Esophagus (tissue), 2 donors: ENCODE measurements around the gene NTSR1. TPM values are rescaled to one million over a fixed set of nuclear protein-coding genes. Genes with fewer than 3 reads are reported as not detected.

ENCODE experiments used
- H3K27ac ChIP-seq, 2 donors: one replicate each; pipeline ENCODE4 v1.5.1; 2013; ENCODE audit warnings: low read depth in 2 of 2, mild to moderate bottlenecking in 2 of 2, inconsistent platforms in 1 of 2, low read length in 1 of 2, moderate library complexity in 1 of 2
- H3K27me3 ChIP-seq, 2 donors: one replicate each; pipeline ENCODE4 v1.6.1; 2013; ENCODE audit warnings: low read length in 2 of 2, control low read depth in 1 of 2, mild to moderate bottlenecking in 1 of 2; ENCODE audit not compliant: insufficient read depth in 2 of 2, control insufficient read depth in 1 of 2
- H3K36me3 ChIP-seq, 2 donors: one replicate each; pipeline ENCODE4 v1.6.1; 2013; ENCODE audit warnings: low read length in 1 of 2; ENCODE audit not compliant: control insufficient read depth in 2 of 2, insufficient read depth in 2 of 2
- H3K4me1 ChIP-seq, 2 donors: one replicate each; pipeline ENCODE4 v1.6.1; 2013; ENCODE audit warnings: low read length in 1 of 2; ENCODE audit not compliant: control insufficient read depth in 2 of 2, insufficient read depth in 2 of 2
- H3K4me3 ChIP-seq, 2 donors: one replicate each; pipeline ENCODE4 v1.5.1; 2013; ENCODE audit warnings: low read length in 2 of 2, mild to moderate bottlenecking in 2 of 2, low read depth in 1 of 2, moderate library complexity in 1 of 2
- H3K9me3 ChIP-seq, 2 donors: one replicate each; pipeline ENCODE4 v1.6.1; 2013; ENCODE audit warnings: mild to moderate bottlenecking in 2 of 2, low read depth in 1 of 2, low read length in 1 of 2, moderate library complexity in 1 of 2; ENCODE audit not compliant: control insufficient read depth in 2 of 2, insufficient read depth in 1 of 2
- WGBS, 2 donors: extraction: QIAGEN DNeasy Blood & Tissue Kit; methylation state at CpG; one replicate each; pipeline ENCODE4 v1.1.7; 2013; 5-methylcytosine and 5-hydroxymethylcytosine counted together
- polyA plus RNA-seq, 2 donors: library from polyadenylated mRNA; stranded (reverse); fragments of 200-250 nt; gene quantifications; one replicate each; pipeline ENCODE4 v1.2.3, GENCODE V29; 2013
- donor health status: healthy with polysubstance abuse.
- donor health status: Bipolar disorder and iron deficiency.

NTSR1 gene
- under 1 TPM; 0.02 TPM for polyA plus RNA-seq

- Histone ChIP-seq H3K9me3 (peaks cover 0 to 1% of the 10 kb centered on the region in 2 donors), H3K4me3 (no peak within 1 kb of the TSS), H3K36me3 (no peaks in the 10 kb centered on the region), H3K27ac (no peak within 1 kb of the TSS), H3K4me1 (peaks cover 0 to 11% of the 10 kb centered on the region in 2 donors), H3K27me3 (peaks cover 3% of the 10 kb centered on the region in 2 donors)
- WGBS, 2 donors: 10 to 13% methylated on average over 72 to 124 of the region's 124 CpGs
Measured at GRCh38 chr20:62708591-62709536, at the start of gene NTSR1. Gene NTSR1, plus strand, starts transcription at chr20:62708836. Its CDS starts 372 bp downstream, at chr20:62709208.

- no peak overlapping the region for H3K27ac ChIP-seq
- peaks cover 0 to 24% of the 10 kb centered on the region in 2 donors for H3K4me1 ChIP-seq
- no peaks in the 10 kb centered on the region for H3K27me3 ChIP-seq
- peaks cover 0 to 6% of the 10 kb centered on the region in 2 donors for H3K36me3 ChIP-seq
- WGBS, 2 donors: 89 to 91% methylated on average over 29 of the region's 29 CpGs
- H3K9me3 ChIP-seq: peaks cover 0 to 3% of the 10 kb centered on the region in 2 donors
- H3K4me3 ChIP-seq: no peak overlapping the region
Measured at GRCh38 chr20:62659488-62660239, 49.0 kb upstream of the NTSR1 start.

- no peak overlapping the region for H3K27ac ChIP-seq
- 94 to 96% methylated on average over 13 to 15 of the region's 15 CpGs for WGBS, 2 donors
- H3K4me1 ChIP-seq: peaks cover 0 to 24% of the 10 kb centered on the region in 2 donors
- no peaks in the 10 kb centered on the region for H3K27me3 ChIP-seq
- H3K36me3 ChIP-seq: peaks cover 0 to 6% of the 10 kb centered on the region in 2 donors
- H3K4me3 ChIP-seq: no peak overlapping the region
- H3K9me3 ChIP-seq: peaks cover 0 to 3% of the 10 kb centered on the region in 2 donors
Measured at GRCh38 chr20:62660240-62660615, 48.4 kb upstream of the NTSR1 start.

GRCh38 chr20:62660768-62661167, 47.9 kb upstream of the NTSR1 start:
- peaks cover 0 to 21% of the 10 kb centered on the region in 2 donors for H3K4me1 ChIP-seq
- H3K36me3 ChIP-seq: peaks cover 0 to 6% of the 10 kb centered on the region in 2 donors
- WGBS, 2 donors: 76 to 78% methylated on average over 18 of the region's 18 CpGs

GRCh38 chr20:62661647-62662046, 47.0 kb upstream of the NTSR1 start:
- Histone ChIP-seq H3K27ac (no peak overlapping the region), H3K36me3 (peaks cover 0 to 6% of the 10 kb centered on the region in 2 donors), H3K9me3 (peaks cover 0 to 3% of the 10 kb centered on the region in 2 donors), H3K4me1 (peaks cover 0 to 14% of the 10 kb centered on the region in 2 donors), H3K27me3 (no peaks in the 10 kb centered on the region), H3K4me3 (no peak overlapping the region)
- 84 to 89% methylated on average over 11 of the region's 11 CpGs for WGBS, 2 donors

More at GRCh38 chr20:62660768-62661167, 47.9 kb upstream of the NTSR1 start:
- Histone ChIP-seq H3K4me3 (no peak overlapping the region), H3K27me3 (no peaks in the 10 kb centered on the region), H3K9me3 (peaks cover 0 to 3% of the 10 kb centered on the region in 2 donors), H3K27ac (no peak overlapping the region)

GRCh38 chr20:62662422-62662821, 46.2 kb upstream of the NTSR1 start:
- no peak overlapping the region for H3K4me3 ChIP-seq
- H3K27ac ChIP-seq: no peak overlapping the region
- H3K27me3 ChIP-seq: no peaks in the 10 kb centered on the region
- H3K9me3 ChIP-seq: peaks cover 0 to under 1% of the 10 kb centered on the region in 2 donors
- no peaks in the 10 kb centered on the region for H3K36me3 ChIP-seq
- peaks cover 0 to 8% of the 10 kb centered on the region in 2 donors for H3K4me1 ChIP-seq
- 53 to 55% methylated on average over 6 of the region's 6 CpGs for WGBS, 2 donors

- H3K4me3 ChIP-seq: no peak overlapping the region
- no peak overlapping the region for H3K27ac ChIP-seq
- peaks cover 0 to 3% of the 10 kb centered on the region in 2 donors for H3K4me1 ChIP-seq
- WGBS, 2 donors: 74 to 80% methylated on average over 24 of the region's 24 CpGs
- H3K36me3 ChIP-seq: no peaks in the 10 kb centered on the region
- peaks cover 0 to 2% of the 10 kb centered on the region in 2 donors for H3K9me3 ChIP-seq
- H3K27me3 ChIP-seq: no peaks in the 10 kb centered on the region
Measured at GRCh38 chr20:62663145-62664018, 45.3 kb upstream of the NTSR1 start.

- Histone ChIP-seq H3K27me3 (no peaks in the 10 kb centered on the region), H3K27ac (no peak overlapping the region), H3K4me3 (no peak overlapping the region), H3K9me3 (peaks cover 0 to 2% of the 10 kb centered on the region in 2 donors), H3K36me3 (no peaks in the 10 kb centered on the region), H3K4me1 (peaks cover 0 to 3% of the 10 kb centered on the region in 2 donors)
- WGBS, 2 donors: 89 to 91% methylated on average over 18 of the region's 18 CpGs
Measured at GRCh38 chr20:62664019-62664971, 44.3 kb upstream of the NTSR1 start.
